SW 1271 (cell line): ENCODE measurements around the gene KRT79.
"Not testable (repeated sequence)": the region's sequence is repeated elsewhere in the genome, so short reads cannot be mapped to it uniquely, and the experiment has no call there.

Source experiments
- DNase-seq, 2 experiments: peaks; one replicate each; lab custom pipeline; 2025; lab: John Stamatoyannopoulos, UW

Gene KRT79

GRCh38 chr12:52806821-52807543, 27.1 kb downstream of the KRT79 start:
- DNase-seq: no peak

- no peak for DNase-seq
Measured at GRCh38 chr12:52806169-52806811, 27.8 kb downstream of the KRT79 start.

- no peak for DNase-seq
Measured at GRCh38 chr12:52805739-52806138, 28.4 kb downstream of the KRT79 start.

GRCh38 chr12:52805000-52805399, 29.1 kb downstream of the KRT79 start:
- DNase-seq: no peak

GRCh38 chr12:52802442-52802841, 31.7 kb downstream of the KRT79 start:
- no peak for DNase-seq

GRCh38 chr12:52801773-52802172, 32.3 kb downstream of the KRT79 start:
- DNase-seq: no peak

GRCh38 chr12:52800259-52800917, 33.7 kb downstream of the KRT79 start:
- no peak for DNase-seq

GRCh38 chr12:52799505-52800211, 34.5 kb downstream of the KRT79 start:
- DNase-seq: no peak

GRCh38 chr12:52798671-52799504, 35.2 kb downstream of the KRT79 start:
- DNase-seq: peak in 1 of 2 experiments; percentile 25

GRCh38 chr12:52798003-52798670, 36.0 kb downstream of the KRT79 start:
- DNase-seq: no peak

GRCh38 chr12:52797529-52797894, 36.6 kb downstream of the KRT79 start:
- no peak for DNase-seq

- DNase-seq: no peak
Measured at GRCh38 chr12:52796839-52797528, 37.1 kb downstream of the KRT79 start.

GRCh38 chr12:52796429-52796794, 37.7 kb downstream of the KRT79 start:
- no peak for DNase-seq

- no peak for DNase-seq
Measured at GRCh38 chr12:52795694-52796428, 38.2 kb downstream of the KRT79 start, which contains the start of gene KRT3. KRT3 (minus strand) TSS chr12:52796117; CDS start chr12:52796042, 75 bp downstream.

GRCh38 chr12:52795332-52795674, 38.8 kb downstream of the KRT79 start:
- not testable (repeated sequence) for DNase-seq

GRCh38 chr12:52794479-52795331, 39.4 kb downstream of the KRT79 start:
- DNase-seq: no peak

GRCh38 chr12:52792185-52793029, 41.7 kb downstream of the KRT79 start:
- DNase-seq: no peak
